Liver (tissue), 9 donors: ENCODE measurements around the gene FAM47A. TPM values are rescaled to one million over a fixed set of nuclear protein-coding genes. Genes with fewer than 3 reads are reported as not detected.

Experiments
- DNase-seq: peaks from one replicate; pipeline ENCODE4 v3.0.0-alpha.2; 2017; ENCODE audit warnings: low spot score
- H3K27ac ChIP-seq, 2 donors: one replicate each; pipeline ENCODE4 v1.7.0; 2013; ENCODE audit warnings: inconsistent platforms in 2 of 2, low read length in 2 of 2, control low read depth in 1 of 2, low read depth in 1 of 2, mild to moderate bottlenecking in 1 of 2
- H3K27me3 ChIP-seq, 4 donors: one replicate each; pipeline versions ENCODE4 v1.6.1 to v1.7.0; 2013; ENCODE audit warnings: low read length in 3 of 4, inconsistent platforms in 1 of 4, mild to moderate bottlenecking in 1 of 4, moderate library complexity in 1 of 4; ENCODE audit not compliant: control insufficient read depth in 4 of 4, insufficient read depth in 4 of 4
- H3K36me3 ChIP-seq, 4 donors: one replicate each; pipeline versions ENCODE4 v1.6.1 to v1.7.0; 2013; ENCODE audit warnings: low read length in 3 of 4, mild to moderate bottlenecking in 3 of 4, low read depth in 1 of 4, moderate library complexity in 1 of 4; ENCODE audit not compliant: control insufficient read depth in 4 of 4, insufficient read depth in 3 of 4
- H3K4me1 ChIP-seq, 4 donors: one replicate each; pipeline versions ENCODE4 v1.6.1 to v1.7.0; 2013; ENCODE audit warnings: low read length in 3 of 4, mild to moderate bottlenecking in 3 of 4, moderate library complexity in 1 of 4; ENCODE audit not compliant: control insufficient read depth in 4 of 4, insufficient read depth in 4 of 4
- H3K4me3 ChIP-seq, 3 donors: one replicate each; pipeline versions ENCODE4 v1.6.1 to v1.7.0; 2013; ENCODE audit warnings: low read length in 3 of 3, control low read depth in 1 of 3, low read depth in 1 of 3, mild to moderate bottlenecking in 1 of 3
- H3K9ac ChIP-seq, 2 donors: one replicate each; pipeline ENCODE4 v1.7.0; 2013; ENCODE audit warnings: low read length in 2 of 2, mild to moderate bottlenecking in 2 of 2, moderate library complexity in 2 of 2, control low read depth in 1 of 2, low read depth in 1 of 2
- H3K9me3 ChIP-seq, 4 donors: one replicate each; pipeline versions ENCODE4 v1.6.1 to v1.7.0; 2013; ENCODE audit warnings: low read length in 3 of 4; ENCODE audit not compliant: control insufficient read depth in 4 of 4
- FOXA1 ChIP-seq: IDR thresholded peaks from 2 replicates; pipeline ENCODE4 v1.6.1; 2016; ENCODE audit warnings: antibody characterized with exemption
- FOXA2 ChIP-seq: IDR thresholded peaks from 2 replicates; pipeline ENCODE4 v1.6.1; 2016; ENCODE audit warnings: antibody characterized with exemption
- GABPA ChIP-seq, 2 donors: IDR thresholded peaks in 1 of 2; conservative IDR thresholded peaks in 1 of 2; 2 replicates each; pipeline ENCODE4 v1.6.1; 2016; ENCODE audit warnings: antibody characterized with exemption in 2 of 2, mild to moderate bottlenecking in 1 of 2, moderate library complexity in 1 of 2
- HNF4A ChIP-seq, 2 donors: conservative IDR thresholded peaks; 2 replicates each; pipeline ENCODE4 v1.6.1; 2016; ENCODE audit warnings: antibody characterized with exemption in 2 of 2, mild to moderate bottlenecking in 2 of 2
- HNF4G ChIP-seq: IDR thresholded peaks from 2 replicates; pipeline ENCODE4 v1.6.1; 2016; ENCODE audit warnings: antibody characterized with exemption
- JUND ChIP-seq, 2 donors: IDR thresholded peaks; 2 replicates each; pipeline ENCODE4 v1.6.1; 2016; ENCODE audit warnings: antibody characterized with exemption in 2 of 2
- NR2F2 ChIP-seq: IDR thresholded peaks from 2 replicates; pipeline ENCODE4 v1.6.1; 2016; ENCODE audit warnings: antibody characterized with exemption
- RAD21 ChIP-seq, 2 donors: IDR thresholded peaks; 2 replicates each; pipeline ENCODE4 v1.6.1; 2016; ENCODE audit warnings: antibody characterized with exemption in 2 of 2, mild to moderate bottlenecking in 2 of 2
- RXRA ChIP-seq, 2 donors: IDR thresholded peaks; 2 replicates each; pipeline ENCODE4 v1.6.1; 2017 to 2018; ENCODE audit warnings: antibody characterized with exemption in 2 of 2, mild to moderate bottlenecking in 1 of 2
- SP1 ChIP-seq: IDR thresholded peaks from 2 replicates; pipeline ENCODE4 v1.6.1; 2018; ENCODE audit warnings: antibody characterized with exemption, mild to moderate bottlenecking
- TAF1 ChIP-seq: conservative IDR thresholded peaks from 2 replicates; pipeline ENCODE4 v1.6.1; 2016; ENCODE audit warnings: antibody characterized with exemption, mild to moderate bottlenecking
- YY1 ChIP-seq: IDR thresholded peaks from 2 replicates; pipeline ENCODE4 v1.6.1; 2016; ENCODE audit warnings: antibody characterized with exemption, mild to moderate bottlenecking
- WGBS: extraction: QIAGEN DNeasy Blood & Tissue Kit; methylation state at CpG from one replicate; pipeline ENCODE4 v1.1.7; 2013; 5-methylcytosine and 5-hydroxymethylcytosine counted together
- polyA plus RNA-seq, 2 donors: library from polyadenylated mRNA; stranded (reverse) in 1 of 2; unstranded in 1 of 2; fragments of 200-250 nt in 1 of 2; fragments of >200 nt in 1 of 2; fragmentation: Nextera tagmentation in 1 of 2; extraction: Ambion mirVana in 1 of 2; gene quantifications; one replicate each; pipeline versions ENCODE4 v1.2.1 to v1.2.3, GENCODE V29; 2013 to 2015
- total RNA-seq, 2 donors: library from RNA; depleted of rRNA; stranded (reverse); fragments of >200 nt; gene quantifications; one replicate each; pipeline ENCODE4 v1.2.3, GENCODE V29; 2014
- TF ChIP-seq, protein P1 (sequence below): IDR thresholded peaks from 2 replicates; pipeline ENCODE4 v1.6.1; 2016; ENCODE audit warnings: antibody characterized with exemption, mild to moderate bottlenecking
- TF ChIP-seq, protein P2 (sequence below): fragments of 150-350 bp; IDR thresholded peaks from 2 replicates; pipeline ENCODE4 v1.5.1; 2017; ENCODE audit warnings: improper control_type of control experiment, low read depth, low read length; ENCODE audit not compliant: missing input control
- TF ChIP-seq, protein P3 (sequence below): IDR thresholded peaks from 2 replicates; pipeline ENCODE4 v1.6.1; 2016; ENCODE audit warnings: antibody characterized with exemption
- TF ChIP-seq, protein P4 (sequence below): IDR thresholded peaks from 2 replicates; pipeline ENCODE4 v1.6.1; 2016; ENCODE audit warnings: antibody characterized with exemption
- TF ChIP-seq, protein P5 (sequence below): IDR thresholded peaks from 2 replicates; pipeline ENCODE4 v1.6.1; 2016; ENCODE audit warnings: antibody characterized with exemption
- donor health status: healthy.
- donor health status: healthy.
- donor health status: healthy.
- donor health status: healthy.
- donor health status: healthy.

FAM47A gene
- total and polyA plus RNA-seq, 4 donors, result not detected

DNA sequence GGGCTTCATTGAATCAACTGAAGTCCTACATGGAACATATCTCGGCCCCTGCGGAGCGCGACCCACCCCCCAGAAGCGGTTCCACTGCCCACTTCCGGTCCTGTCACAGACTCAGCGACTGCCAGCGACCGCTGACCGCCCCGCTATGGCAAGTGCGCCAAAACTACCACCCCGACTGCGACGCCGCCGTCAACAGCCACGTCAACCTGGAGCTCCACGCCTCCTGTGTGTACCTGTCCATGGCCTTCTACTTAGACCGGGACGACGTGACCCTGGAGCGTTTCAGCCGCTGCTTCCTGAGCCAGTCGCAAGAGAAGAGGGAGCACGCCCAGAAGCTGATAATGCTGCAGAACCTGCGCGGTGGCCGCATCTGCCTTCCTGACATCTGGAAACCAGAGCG, 14.8 kb upstream of the FAM47A start:
- DNase-seq, result no peak
- TF ChIP-seq TAF1 (no peak), NR2F2 (no peak), SP1 (no peak), HNF4G (no peak), HNF4A (conservative IDR thresholded peaks at IDR 0.05) (no peak), YY1 (no peak), RAD21 (IDR thresholded peaks at IDR 0.05) (no peak), JUND (IDR thresholded peaks at IDR 0.05) (no peak), RXRA (IDR thresholded peaks at IDR 0.05) (no peak)
- TF ChIP-seq, protein P1, sequence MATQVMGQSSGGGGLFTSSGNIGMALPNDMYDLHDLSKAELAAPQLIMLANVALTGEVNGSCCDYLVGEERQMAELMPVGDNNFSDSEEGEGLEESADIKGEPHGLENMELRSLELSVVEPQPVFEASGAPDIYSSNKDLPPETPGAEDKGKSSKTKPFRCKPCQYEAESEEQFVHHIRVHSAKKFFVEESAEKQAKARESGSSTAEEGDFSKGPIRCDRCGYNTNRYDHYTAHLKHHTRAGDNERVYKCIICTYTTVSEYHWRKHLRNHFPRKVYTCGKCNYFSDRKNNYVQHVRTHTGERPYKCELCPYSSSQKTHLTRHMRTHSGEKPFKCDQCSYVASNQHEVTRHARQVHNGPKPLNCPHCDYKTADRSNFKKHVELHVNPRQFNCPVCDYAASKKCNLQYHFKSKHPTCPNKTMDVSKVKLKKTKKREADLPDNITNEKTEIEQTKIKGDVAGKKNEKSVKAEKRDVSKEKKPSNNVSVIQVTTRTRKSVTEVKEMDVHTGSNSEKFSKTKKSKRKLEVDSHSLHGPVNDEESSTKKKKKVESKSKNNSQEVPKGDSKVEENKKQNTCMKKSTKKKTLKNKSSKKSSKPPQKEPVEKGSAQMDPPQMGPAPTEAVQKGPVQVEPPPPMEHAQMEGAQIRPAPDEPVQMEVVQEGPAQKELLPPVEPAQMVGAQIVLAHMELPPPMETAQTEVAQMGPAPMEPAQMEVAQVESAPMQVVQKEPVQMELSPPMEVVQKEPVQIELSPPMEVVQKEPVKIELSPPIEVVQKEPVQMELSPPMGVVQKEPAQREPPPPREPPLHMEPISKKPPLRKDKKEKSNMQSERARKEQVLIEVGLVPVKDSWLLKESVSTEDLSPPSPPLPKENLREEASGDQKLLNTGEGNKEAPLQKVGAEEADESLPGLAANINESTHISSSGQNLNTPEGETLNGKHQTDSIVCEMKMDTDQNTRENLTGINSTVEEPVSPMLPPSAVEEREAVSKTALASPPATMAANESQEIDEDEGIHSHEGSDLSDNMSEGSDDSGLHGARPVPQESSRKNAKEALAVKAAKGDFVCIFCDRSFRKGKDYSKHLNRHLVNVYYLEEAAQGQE, result no peak
- TF ChIP-seq, protein P2, sequence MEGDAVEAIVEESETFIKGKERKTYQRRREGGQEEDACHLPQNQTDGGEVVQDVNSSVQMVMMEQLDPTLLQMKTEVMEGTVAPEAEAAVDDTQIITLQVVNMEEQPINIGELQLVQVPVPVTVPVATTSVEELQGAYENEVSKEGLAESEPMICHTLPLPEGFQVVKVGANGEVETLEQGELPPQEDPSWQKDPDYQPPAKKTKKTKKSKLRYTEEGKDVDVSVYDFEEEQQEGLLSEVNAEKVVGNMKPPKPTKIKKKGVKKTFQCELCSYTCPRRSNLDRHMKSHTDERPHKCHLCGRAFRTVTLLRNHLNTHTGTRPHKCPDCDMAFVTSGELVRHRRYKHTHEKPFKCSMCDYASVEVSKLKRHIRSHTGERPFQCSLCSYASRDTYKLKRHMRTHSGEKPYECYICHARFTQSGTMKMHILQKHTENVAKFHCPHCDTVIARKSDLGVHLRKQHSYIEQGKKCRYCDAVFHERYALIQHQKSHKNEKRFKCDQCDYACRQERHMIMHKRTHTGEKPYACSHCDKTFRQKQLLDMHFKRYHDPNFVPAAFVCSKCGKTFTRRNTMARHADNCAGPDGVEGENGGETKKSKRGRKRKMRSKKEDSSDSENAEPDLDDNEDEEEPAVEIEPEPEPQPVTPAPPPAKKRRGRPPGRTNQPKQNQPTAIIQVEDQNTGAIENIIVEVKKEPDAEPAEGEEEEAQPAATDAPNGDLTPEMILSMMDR, result no peak
- TF ChIP-seq, protein P3, sequence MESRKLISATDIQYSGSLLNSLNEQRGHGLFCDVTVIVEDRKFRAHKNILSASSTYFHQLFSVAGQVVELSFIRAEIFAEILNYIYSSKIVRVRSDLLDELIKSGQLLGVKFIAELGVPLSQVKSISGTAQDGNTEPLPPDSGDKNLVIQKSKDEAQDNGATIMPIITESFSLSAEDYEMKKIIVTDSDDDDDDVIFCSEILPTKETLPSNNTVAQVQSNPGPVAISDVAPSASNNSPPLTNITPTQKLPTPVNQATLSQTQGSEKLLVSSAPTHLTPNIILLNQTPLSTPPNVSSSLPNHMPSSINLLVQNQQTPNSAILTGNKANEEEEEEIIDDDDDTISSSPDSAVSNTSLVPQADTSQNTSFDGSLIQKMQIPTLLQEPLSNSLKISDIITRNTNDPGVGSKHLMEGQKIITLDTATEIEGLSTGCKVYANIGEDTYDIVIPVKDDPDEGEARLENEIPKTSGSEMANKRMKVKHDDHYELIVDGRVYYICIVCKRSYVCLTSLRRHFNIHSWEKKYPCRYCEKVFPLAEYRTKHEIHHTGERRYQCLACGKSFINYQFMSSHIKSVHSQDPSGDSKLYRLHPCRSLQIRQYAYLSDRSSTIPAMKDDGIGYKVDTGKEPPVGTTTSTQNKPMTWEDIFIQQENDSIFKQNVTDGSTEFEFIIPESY, result no peak
- TF ChIP-seq, protein P4, sequence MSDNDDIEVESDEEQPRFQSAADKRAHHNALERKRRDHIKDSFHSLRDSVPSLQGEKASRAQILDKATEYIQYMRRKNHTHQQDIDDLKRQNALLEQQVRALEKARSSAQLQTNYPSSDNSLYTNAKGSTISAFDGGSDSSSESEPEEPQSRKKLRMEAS, result no peak
- Histone ChIP-seq H3K9me3 (no peaks in the 10 kb centered on the region), H3K36me3 (no peaks in the 10 kb centered on the region), H3K4me3 (no peak overlapping the region), H3K4me1 (no peaks in the 10 kb centered on the region), H3K27ac (no peak overlapping the region), H3K9ac (no peak overlapping the region), H3K27me3 (no peaks in the 10 kb centered on the region)
- WGBS, result 92% methylated on average over 30 of the region's 30 CpGs

DNA sequence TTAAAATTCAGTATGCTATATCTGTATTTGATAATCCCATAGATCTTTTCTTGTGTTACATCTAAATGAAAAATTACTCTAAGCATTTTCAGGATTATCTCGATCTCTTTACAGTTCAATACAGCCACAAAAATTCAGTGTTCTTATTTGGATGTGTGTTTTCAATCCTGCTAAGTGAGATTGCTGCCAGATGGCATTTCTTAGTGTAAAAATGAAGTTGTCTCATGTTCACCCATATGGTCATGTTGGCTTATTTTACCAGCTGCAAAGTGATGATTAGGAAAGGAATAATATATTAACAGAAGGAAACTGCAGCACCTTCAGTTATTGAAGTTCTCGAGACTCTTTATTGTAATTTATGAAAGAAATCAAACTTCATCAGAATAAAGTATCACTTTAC, 12.1 kb upstream of the FAM47A start:
- 75% methylated on average over 2 of the region's 2 CpGs for WGBS
- H3K27me3 ChIP-seq, result no peaks in the 10 kb centered on the region
- no peak overlapping the region for H3K4me3 ChIP-seq
- H3K9me3 ChIP-seq, result no peaks in the 10 kb centered on the region
- TF ChIP-seq FOXA1 (no peak), YY1 (no peak), SP1 (no peak), TAF1 (no peak), RXRA (IDR thresholded peaks at IDR 0.05) (no peak), FOXA2 (no peak), JUND (IDR thresholded peaks at IDR 0.05) (no peak), GABPA (IDR thresholded peaks at IDR 0.05 in 1 of 2, conservative IDR thresholded peaks at IDR 0.05 in 1 of 2) (no peak), HNF4A (conservative IDR thresholded peaks at IDR 0.05) (no peak), RAD21 (IDR thresholded peaks at IDR 0.05) (no peak)
- TF ChIP-seq, protein P5, sequence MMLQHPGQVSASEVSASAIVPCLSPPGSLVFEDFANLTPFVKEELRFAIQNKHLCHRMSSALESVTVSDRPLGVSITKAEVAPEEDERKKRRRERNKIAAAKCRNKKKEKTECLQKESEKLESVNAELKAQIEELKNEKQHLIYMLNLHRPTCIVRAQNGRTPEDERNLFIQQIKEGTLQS, result no peak
- TF ChIP-seq, protein P4, result no peak
- TF ChIP-seq, protein P2, result no peak
- TF ChIP-seq, protein P3, result no peak
- H3K9ac ChIP-seq, result no peak overlapping the region
- H3K4me1 ChIP-seq, result no peaks in the 10 kb centered on the region
- no peak overlapping the region for H3K27ac ChIP-seq
- no peak for DNase-seq
- H3K36me3 ChIP-seq, result no peaks in the 10 kb centered on the region
